PC-3 (cell line): Measurements from ENCODE around the gene TENT5C. TPM values are rescaled to one million over a fixed set of nuclear protein-coding genes. Genes with fewer than 3 reads are reported as not detected.
"Not testable (repeated sequence)": the region's sequence is repeated elsewhere in the genome, so short reads cannot be mapped to it uniquely, and the experiment has no call there.

Source experiments
- ATAC-seq: fragments of 200-7000 bp; cut with Tn5 transposase; 2 replicates; pipeline ENCODE4 v1.9.1; 2020; ENCODE audit warnings: mild to moderate bottlenecking, moderate library complexity
- BruUV-seq: library from RNA; stranded (reverse); fragments of 400-500 nt; replicated peaks from 2 replicates; lab custom pipeline; 2021; lab: Mats Ljungman, UMichigan
- CTCF ChIA-PET: fragments of 300-600 bp; sonication (Branson Sonifier 250); formaldehyde crosslinking; loops from one replicate; lab custom pipeline; 2022; ENCODE audit warnings: antibody characterized with exemption; lab: Charles Lee
- POLR2A ChIA-PET: fragments of 300-600 bp; sonication (Branson Sonifier 250); formaldehyde crosslinking; loops from one replicate; lab custom pipeline; 2022; ENCODE audit warnings: antibody characterized with exemption; ENCODE audit not compliant: unreplicated experiment; lab: Charles Lee
- DNase-seq: peaks from one replicate; pipeline ENCODE4 v3.0.0-alpha.2; 2015
- H2AFZ ChIP-seq: fragments of 300-600 bp; sonication (generic); 2 replicates; pipeline ENCODE4 v1.6.0; 2016; ENCODE audit warnings: antibody characterized with exemption, low read length
- H3F3A ChIP-seq: fragments of 300-600 bp; sonication (generic); one replicate; pipeline ENCODE4 v1.6.0; 2017; ENCODE audit warnings: antibody characterized with exemption, low read length, control low read depth, mild to moderate bottlenecking; ENCODE audit not compliant: unreplicated experiment
- H3K27ac ChIP-seq: fragments of 300-600 bp; sonication (generic); 2 replicates; pipeline ENCODE4 v1.5.1; 2016; ENCODE audit warnings: mild to moderate bottlenecking, low read length
- H3K27me3 ChIP-seq: fragments of 300-600 bp; sonication (generic); 2 replicates; pipeline ENCODE4 v1.6.1; 2016; ENCODE audit warnings: low read length, mixed read lengths
- H3K36me3 ChIP-seq: fragments of 300-600 bp; sonication (generic); 2 replicates; pipeline ENCODE4 v1.6.1; 2016; ENCODE audit warnings: low read depth, mixed run types, low read length, mixed read lengths
- H3K4me1 ChIP-seq: fragments of 300-600 bp; sonication (generic); 2 replicates; pipeline ENCODE4 v1.5.1; 2016; ENCODE audit warnings: low read length; ENCODE audit not compliant: insufficient read depth
- H3K4me2 ChIP-seq: fragments of 300-600 bp; sonication (generic); 2 replicates; pipeline ENCODE4 v1.6.0; 2016; ENCODE audit warnings: low read length
- H3K4me3 ChIP-seq: fragments of 300-600 bp; sonication (generic); 2 replicates; pipeline ENCODE4 v1.5.1; 2016; ENCODE audit warnings: mild to moderate bottlenecking, low read length, mixed read lengths
- H3K79me2 ChIP-seq: fragments of 300-600 bp; sonication (generic); 2 replicates; pipeline ENCODE4 v1.6.1; 2017; ENCODE audit warnings: low read length, mixed read lengths
- H3K9ac ChIP-seq: fragments of 300-600 bp; sonication (generic); 2 replicates; pipeline ENCODE4 v1.6.0; 2016; ENCODE audit warnings: mild to moderate bottlenecking, low read length
- H3K9me2 ChIP-seq: fragments of 300-600 bp; sonication (generic); replicated peaks from 2 replicates; pipeline ENCODE4 v1.6.1; 2016; ENCODE audit warnings: mixed run types, low read length, mixed read lengths
- H3K9me3 ChIP-seq: fragments of 300-600 bp; sonication (generic); 2 replicates; pipeline ENCODE4 v1.6.1; 2016; ENCODE audit warnings: low read length, mixed read lengths
- H4K20me1 ChIP-seq: fragments of 300-600 bp; sonication (generic); 2 replicates; pipeline ENCODE4 v1.6.1; 2016; ENCODE audit warnings: low read length, mixed read lengths
- CTCF ChIP-seq: fragments of 300-600 bp; sonication (generic); conservative IDR thresholded peaks from 2 replicates; pipeline ENCODE4 v1.5.1; 2017; ENCODE audit warnings: antibody characterized with exemption, low read depth, mild to moderate bottlenecking, low read length
- EZH2 ChIP-seq: fragments of 300-600 bp; sonication (generic); IDR thresholded peaks from one replicate; pipeline ENCODE4 v1.6.1; 2017; ENCODE audit warnings: antibody characterized with exemption, mild to moderate bottlenecking, low read length; ENCODE audit not compliant: unreplicated experiment
- EZH2phosphoT487 ChIP-seq: fragments of 300-600 bp; sonication (generic); IDR thresholded peaks from 2 replicates; pipeline ENCODE4 v1.6.1; 2018; ENCODE audit warnings: mild to moderate bottlenecking, antibody characterized with exemption, low read length, borderline replicate concordance
- intact Hi-C: fragments of 100-400 bp; cut with micrococcal nuclease; formaldehyde crosslinking; loops from 2 replicates; pipeline ENCODE4 v1.9.0; 2023
- total RNA-seq: library from RNA; depleted of rRNA; stranded (reverse); fragments of >200 nt; gene quantifications from 2 replicates; pipeline ENCODE4 v1.2.3, GENCODE V29; 2014

The TENT5C gene
- total RNA-seq, 1 experiment from 2014 or later, result 2.4 TPM

DNA sequence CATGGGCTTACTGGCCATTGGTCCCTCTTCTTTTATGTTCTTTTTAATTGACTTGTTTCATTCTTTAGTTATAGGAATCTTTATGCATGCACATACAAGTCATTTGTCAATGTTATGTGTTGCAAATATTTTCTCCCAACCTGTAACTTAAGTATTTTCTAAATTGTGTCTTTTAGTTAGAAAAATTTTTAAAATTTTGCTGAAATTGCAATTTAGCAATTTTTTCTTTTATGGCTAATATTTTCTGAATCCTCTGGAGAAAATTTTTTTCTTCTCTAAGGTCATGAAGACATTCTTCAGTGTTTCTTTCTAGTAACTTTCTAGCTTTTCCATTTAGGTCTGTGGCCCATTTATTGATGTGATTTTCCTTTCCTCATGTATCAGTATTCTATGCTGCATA, 48.9 kb upstream of the TENT5C start:
- no peaks in the 10 kb centered on the region for H3K9me2 ChIP-seq
- H3K27ac ChIP-seq, result no peak overlapping the region
- no peak overlapping the region for H3K9ac ChIP-seq
- H3K4me3 ChIP-seq, result no peak overlapping the region
- peaks cover 2% of the 10 kb centered on the region for H3K4me1 ChIP-seq
- ChIA-PET POLR2A (no interaction called here), CTCF (interaction anchor here (0.5 kb wide), 1 partner anchor 292 kb away, joined by 3 read pairs; no protein-coding TSS in a partner anchor)
- intact Hi-C loops, result no loop called here
- H3K27me3 ChIP-seq, result 0 out of 2 replicates have a peak, but pooled peaks cover 3% of the 10 kb centered on the region
- TF ChIP-seq EZH2 (no peak), EZH2phosphoT487 (no peak)
- H4K20me1 ChIP-seq, result no peaks in the 10 kb centered on the region
- no peaks in the 10 kb centered on the region for H3K9me3 ChIP-seq
- no peaks in the 10 kb centered on the region for H3F3A ChIP-seq
- H3K36me3 ChIP-seq, result no peaks in the 10 kb centered on the region
- no TSS peak for BruUV-seq
- DNase-seq, result no peak
- no peak overlapping the region for H2AFZ ChIP-seq
- no peaks in the 10 kb centered on the region for H3K79me2 ChIP-seq
- ATAC-seq, result no peak
- no peak overlapping the region for H3K4me2 ChIP-seq

GRCh38 chr1:117558451-117558850, 47.4 kb upstream of the TENT5C start:
- intact Hi-C loops, H3K27ac ChIP-seq, H2AFZ ChIP-seq, DNase-seq, CTCF ChIA-PET, H3K4me2 ChIP-seq, H3K79me2 ChIP-seq, ATAC-seq, H3K9me3 ChIP-seq, H3K9ac ChIP-seq, H3K36me3 ChIP-seq, H3K27me3 ChIP-seq, H4K20me1 ChIP-seq, H3K9me2 ChIP-seq, BruUV-seq, POLR2A ChIA-PET, H3F3A ChIP-seq, H3K4me3 ChIP-seq: not testable (repeated sequence)
- H3K4me1 ChIP-seq, result peaks cover 15% of the 10 kb centered on the region

GRCh38 chr1:117559139-117559538, 46.7 kb upstream of the TENT5C start:
- ATAC-seq, result no peak
- Histone ChIP-seq H3K9me2 (no peaks in the 10 kb centered on the region), H3K4me2 (no peak overlapping the region), H3K4me3 (no peak overlapping the region), H3K9ac (no peak overlapping the region), H4K20me1 (no peaks in the 10 kb centered on the region), H3K36me3 (no peaks in the 10 kb centered on the region), H3F3A (no peaks in the 10 kb centered on the region), H3K79me2 (no peaks in the 10 kb centered on the region), H3K9me3 (no peaks in the 10 kb centered on the region), H3K27ac (no peak overlapping the region), H3K4me1 (peaks cover 15% of the 10 kb centered on the region), H3K27me3 (0 out of 2 replicates have a peak, but pooled peaks cover 3% of the 10 kb centered on the region), H2AFZ (no peak overlapping the region)
- DNase-seq, result no peak
- TF ChIP-seq CTCF (no peak), EZH2 (no peak), EZH2phosphoT487 (no peak)
- ChIA-PET POLR2A (no interaction called here), CTCF (no interaction called here)
- intact Hi-C loops, result no loop called here
- BruUV-seq, result no TSS peak

DNA sequence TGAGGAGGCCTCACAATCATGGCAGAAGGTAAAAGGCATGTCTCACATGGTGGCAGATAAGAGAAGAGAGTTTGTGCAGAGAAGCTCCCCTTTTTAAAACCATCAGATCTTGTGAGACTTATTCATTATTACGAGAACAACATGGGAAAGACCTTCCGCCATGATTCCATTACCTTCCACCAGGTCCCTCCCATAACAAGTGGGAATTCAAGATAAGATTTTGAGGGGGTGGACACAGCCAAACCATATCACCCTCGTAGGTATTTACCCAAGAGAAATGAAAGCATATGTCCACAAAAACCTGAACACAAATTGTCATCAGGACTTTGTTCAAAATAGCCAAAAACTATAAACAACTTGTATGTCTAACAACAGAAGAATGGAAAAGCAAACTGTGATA, 45.9 kb upstream of the TENT5C start:
- ATAC-seq, result no peak

More for the DNA sequence above, 45.9 kb upstream of the TENT5C start:
- no peak overlapping the region for H2AFZ ChIP-seq
- no TSS peak for BruUV-seq
- no peaks in the 10 kb centered on the region for H3K9me3 ChIP-seq
- no peaks in the 10 kb centered on the region for H3F3A ChIP-seq
- ChIA-PET POLR2A (no interaction called here), CTCF (no interaction called here)
- H4K20me1 ChIP-seq, result no peaks in the 10 kb centered on the region
- TF ChIP-seq EZH2phosphoT487 (no peak), EZH2 (no peak), CTCF (no peak)
- H3K79me2 ChIP-seq, result no peaks in the 10 kb centered on the region
- no peak for DNase-seq
- H3K27me3 ChIP-seq, result 0 out of 2 replicates have a peak, but pooled peaks cover 3% of the 10 kb centered on the region
- no peak overlapping the region for H3K4me2 ChIP-seq
- peaks cover 15% of the 10 kb centered on the region for H3K4me1 ChIP-seq
- intact Hi-C loops, result no loop called here
- no peak overlapping the region for H3K27ac ChIP-seq
- H3K36me3 ChIP-seq, result no peaks in the 10 kb centered on the region
- no peak overlapping the region for H3K9ac ChIP-seq
- no peak overlapping the region for H3K4me3 ChIP-seq
- H3K9me2 ChIP-seq, result no peaks in the 10 kb centered on the region
